Vagina (tissue), 2 donors: Measurements from ENCODE around the gene PARS2. TPM values are rescaled to one million over a fixed set of nuclear protein-coding genes. Genes with fewer than 3 reads are reported as not detected.

Experiments
- DNase-seq, 2 donors: peaks; one replicate each; pipeline ENCODE4 v3.0.0-alpha.2; 2017; ENCODE audit errors: extremely low spot score in 2 of 2
- H3K27ac ChIP-seq: fragments of 200-600 bp; sonication (generic); one replicate; pipeline ENCODE4 v1.5.1; 2019
- H3K27me3 ChIP-seq: fragments of 200-600 bp; sonication (generic); one replicate; pipeline ENCODE4 v1.5.1; 2019
- H3K36me3 ChIP-seq, 2 donors: fragments of 200-600 bp; sonication (generic); one replicate each; pipeline ENCODE4 v1.5.1; 2017 to 2019
- H3K4me1 ChIP-seq: fragments of 200-600 bp; sonication (generic); one replicate; pipeline ENCODE4 v1.5.1; 2019
- H3K4me3 ChIP-seq, 2 donors: fragments of 200-600 bp; sonication (generic); 1 replicate in 1 of 2; 2 replicates in 1 of 2; pipeline ENCODE4 v1.5.1; 2016 to 2019
- H3K9me3 ChIP-seq: fragments of 200-600 bp; sonication (generic); one replicate; pipeline ENCODE4 v1.5.1; 2019
- CTCF ChIP-seq, 3 experiments: fragments of 450-650 bp in 2 of 3; fragments of 200-600 bp in 1 of 3; sonication (generic) in 1 of 3; IDR thresholded peaks; one replicate each; pipeline ENCODE4 v1.5.1; 2017 to 2019; ENCODE audit warnings: antibody characterized with exemption in 3 of 3, mild to moderate bottlenecking in 2 of 3, moderate library complexity in 2 of 3
- POLR2A ChIP-seq, 2 donors: fragments of 450-650 bp; IDR thresholded peaks; one replicate each; pipeline ENCODE4 v1.6.1; 2017; ENCODE audit warnings: antibody characterized with exemption in 2 of 2, mild to moderate bottlenecking in 2 of 2, moderate library complexity in 2 of 2
- POLR2AphosphoS5 ChIP-seq, 2 donors: sonication (generic); formaldehyde crosslinking; IDR thresholded peaks; one replicate each; pipeline ENCODE4 v1.9.0; 2017; ENCODE audit warnings: antibody characterized with exemption in 2 of 2, mild to moderate bottlenecking in 2 of 2, low read depth in 1 of 2; ENCODE audit not compliant: insufficient read depth in 1 of 2
- intact Hi-C: fragments of 100-400 bp; cut with DNase I; formaldehyde crosslinking; loops from one replicate; pipeline ENCODE4 v1.15.1; 2023
- total RNA-seq: library from RNA; depleted of rRNA; stranded (reverse); fragments of >200 nt; gene quantifications from one replicate; pipeline ENCODE4 v1.2.3, GENCODE V29; 2016

Gene PARS2
- 5.2 TPM for total RNA-seq

GRCh38 chr1:54764133-54764921 is at the start of gene PARS2:
TSS of gene PARS2 (minus strand) at chr1:54764523. CDS start at chr1:54759161, 5,362 bp downstream.
- no peaks in the 10 kb centered on the region for H3K27me3 ChIP-seq
- no peaks in the 10 kb centered on the region for H3K36me3 ChIP-seq
- TF ChIP-seq POLR2AphosphoS5 (IDR thresholded peaks at IDR 0.05; ENCODE audit: insufficient read depth in 1 of 2, low read depth in 1 of 2): peak; percentile 93 to 100
- TF ChIP-seq CTCF (IDR thresholded peaks at IDR 0.05): no peak
- TF ChIP-seq POLR2A (IDR thresholded peaks at IDR 0.05): peak in 1 of 2 donors; percentile 64
- DNase-seq: peak; percentile 97 to 99
- no peaks in the 10 kb centered on the region for H3K9me3 ChIP-seq
- H3K4me3 ChIP-seq: peak within 1 kb of the TSS; percentile 61 to 91
- intact Hi-C loops: no loop called here
- H3K27ac ChIP-seq: peak within 1 kb of the TSS; percentile 32
- H3K4me1 ChIP-seq: peaks cover 15% of the 10 kb centered on the region

DNA sequence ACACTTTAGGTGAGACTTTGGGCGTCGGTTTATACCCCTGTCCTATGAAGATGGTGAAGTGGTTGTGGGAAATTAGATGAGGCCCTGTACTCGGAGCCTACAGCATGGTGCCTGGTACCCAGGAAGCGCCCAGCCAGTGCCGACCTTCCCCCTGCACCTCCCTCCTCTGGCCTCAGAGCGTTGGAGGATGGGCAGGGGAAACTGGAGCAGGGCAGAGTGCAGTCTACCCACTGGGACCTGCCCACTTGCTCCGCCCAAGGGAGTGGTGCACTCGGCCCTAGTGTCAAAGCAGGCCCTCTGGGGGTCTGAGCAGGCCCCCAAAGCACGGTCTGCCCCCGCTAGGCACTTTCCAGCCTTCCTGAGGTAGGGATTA is 49.8 kb upstream of the PARS2 start:
- no peaks in the 10 kb centered on the region for H3K4me1 ChIP-seq
- no peak overlapping the region for H3K4me3 ChIP-seq
- intact Hi-C loops: no loop called here
- H3K36me3 ChIP-seq: no peaks in the 10 kb centered on the region
- DNase-seq: peak; percentile 64 to 71
- no peak for TF ChIP-seq CTCF (IDR thresholded peaks at IDR 0.05)
- no peak for TF ChIP-seq POLR2A (IDR thresholded peaks at IDR 0.05)
- no peak for TF ChIP-seq POLR2AphosphoS5 (IDR thresholded peaks at IDR 0.05; ENCODE audit: insufficient read depth in 1 of 2, low read depth in 1 of 2)
- no peaks in the 10 kb centered on the region for H3K27me3 ChIP-seq
- no peaks in the 10 kb centered on the region for H3K9me3 ChIP-seq
- H3K27ac ChIP-seq: no peak overlapping the region

DNA sequence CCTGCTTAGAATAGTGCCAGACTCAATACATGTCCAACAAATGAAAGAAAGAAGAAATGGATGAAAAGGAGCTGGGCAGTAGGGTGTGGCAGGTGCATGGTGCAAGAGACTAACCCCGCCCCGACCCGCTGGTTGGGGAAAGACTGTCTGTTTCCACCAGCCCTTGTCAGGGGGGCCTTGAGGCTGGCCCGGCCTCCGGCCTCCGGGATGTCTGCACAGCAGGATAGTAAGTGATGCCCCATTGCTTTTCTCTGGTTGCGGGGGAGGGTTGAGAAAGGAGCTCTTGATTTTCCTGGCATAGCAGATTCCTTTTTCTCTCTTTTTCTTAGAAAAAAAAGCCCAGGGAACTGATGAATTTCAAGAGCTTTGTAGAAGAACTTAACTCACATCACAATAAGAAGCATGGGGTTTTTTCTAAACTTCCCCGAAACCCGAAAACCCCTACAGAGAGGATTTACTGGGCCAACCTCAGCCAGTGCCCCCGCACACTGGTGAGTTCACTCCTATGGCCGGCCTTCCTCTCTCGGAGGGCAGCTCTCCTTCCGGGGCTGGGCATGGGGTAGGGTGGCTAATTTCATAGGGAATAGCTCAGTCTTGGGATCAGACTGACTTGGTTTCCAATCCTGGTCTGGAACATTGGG is 49.3 kb upstream of the PARS2 start:
- no peaks in the 10 kb centered on the region for H3K36me3 ChIP-seq
- no peaks in the 10 kb centered on the region for H3K4me1 ChIP-seq
- no peaks in the 10 kb centered on the region for H3K9me3 ChIP-seq
- intact Hi-C loops: no loop called here
- no peaks in the 10 kb centered on the region for H3K27me3 ChIP-seq
- no peak overlapping the region for H3K27ac ChIP-seq
- TF ChIP-seq CTCF (IDR thresholded peaks at IDR 0.05): no peak
- no peak for TF ChIP-seq POLR2AphosphoS5 (IDR thresholded peaks at IDR 0.05; ENCODE audit: insufficient read depth in 1 of 2, low read depth in 1 of 2)
- no peak for TF ChIP-seq POLR2A (IDR thresholded peaks at IDR 0.05)
- peak; percentile 52 to 74 for DNase-seq
- no peak overlapping the region for H3K4me3 ChIP-seq

DNA sequence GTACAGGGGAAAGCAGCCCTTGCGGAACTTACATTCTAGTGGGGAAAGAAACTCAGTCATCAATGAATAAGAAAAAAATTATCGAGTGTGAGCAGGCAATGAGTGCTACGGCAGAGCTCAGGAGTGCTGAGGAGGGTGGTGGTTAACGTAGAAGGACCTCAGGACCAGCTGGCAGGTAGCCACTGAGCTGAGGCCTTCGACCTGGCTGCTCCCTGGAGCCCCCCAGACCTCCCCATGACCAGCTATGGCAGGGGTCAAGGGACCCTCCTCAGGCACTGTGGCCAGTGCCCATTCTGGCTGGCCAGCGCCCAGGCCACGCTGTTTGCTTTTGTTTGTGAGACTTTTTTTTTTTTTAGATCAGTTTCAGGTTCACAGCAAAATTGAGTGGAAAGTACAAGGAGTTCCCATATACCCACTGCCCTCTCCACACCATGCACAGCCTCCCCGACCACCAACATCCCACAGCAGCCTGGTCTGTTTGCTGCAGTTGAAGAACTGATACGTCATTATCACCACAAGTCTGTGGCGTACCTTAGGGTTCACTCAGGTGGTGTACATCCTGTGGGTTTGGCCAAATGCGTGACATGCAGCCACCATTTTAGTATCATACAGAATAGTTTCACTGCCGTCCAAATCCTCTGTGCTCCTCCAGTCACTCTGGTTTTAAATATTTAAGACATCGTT is 48.6 kb upstream of the PARS2 start:
- Histone ChIP-seq H3K4me1 (no peaks in the 10 kb centered on the region), H3K9me3 (no peaks in the 10 kb centered on the region), H3K27ac (no peak overlapping the region), H3K4me3 (no peak overlapping the region), H3K36me3 (no peaks in the 10 kb centered on the region), H3K27me3 (no peaks in the 10 kb centered on the region)
- TF ChIP-seq POLR2A (IDR thresholded peaks at IDR 0.05): no peak
- no peak for TF ChIP-seq POLR2AphosphoS5 (IDR thresholded peaks at IDR 0.05; ENCODE audit: insufficient read depth in 1 of 2, low read depth in 1 of 2)
- TF ChIP-seq CTCF (IDR thresholded peaks at IDR 0.05): no peak
- DNase-seq: peak in 1 of 2 donors; percentile 27
- intact Hi-C loops: no loop called here
